Measurements from ENCODE around the gene FBL. TPM values are rescaled to one million over a fixed set of nuclear protein-coding genes. Genes with fewer than 3 reads are reported as not detected.

The FBL gene
- polyA plus RNA-seq, 12 donors, result 213 to 300 (median 229) TPM; not detected in 1

GRCh38 chr19:39796000-39796498 is 50.1 kb downstream of the FBL start:
- no peak for DNase-seq

- DNase-seq, result no peak
Measured at GRCh38 chr19:39795001-39795400, 51.2 kb downstream of the FBL start.

GRCh38 chr19:39792999-39793546 is 53.1 kb downstream of the FBL start:
- peak; percentile 80 for DNase-seq

GRCh38 chr19:39788244-39788643 is 57.9 kb downstream of the FBL start:
- DNase-seq, result no peak

Other genes starting within 250 kb of the FBL start
- gene LGALS13, start 243.9 kb downstream of the FBL start, polyA plus RNA-seq (ENCODE audit: insufficient read length in 12 of 12), result under 1 TPM in 1 of 12 donors, not detected in 11; 0.33 TPM
- gene LGALS16, start 190.5 kb downstream of the FBL start, polyA plus RNA-seq (ENCODE audit: insufficient read length in 12 of 12), result not detected
- gene LGALS14, start 141.9 kb downstream of the FBL start, polyA plus RNA-seq (ENCODE audit: insufficient read length in 12 of 12), result 1 to 10 TPM in 2 of 12 donors, under 1 TPM in 5, not detected in 5; 0.33 to 1.1 (median 0.49) TPM
- 10 to 100 TPM in 1 of 12 donors, 1 to 10 TPM in 6, under 1 TPM in 2, not detected in 3; 0.77 to 15.0 (median 1.3) TPM for gene CLC, start 108.3 kb downstream of the FBL start, polyA plus RNA-seq (ENCODE audit: insufficient read length in 12 of 12)
- gene LEUTX, start 67.5 kb downstream of the FBL start, polyA plus RNA-seq (ENCODE audit: insufficient read length in 12 of 12), result not detected
- gene DYRK1B, start 12.2 kb downstream of the FBL start, polyA plus RNA-seq (ENCODE audit: insufficient read length in 12 of 12), result 10 to 100 TPM in 11 of 12 donors, not detected in 1; 30.2 to 72.9 (median 46.0) TPM
- gene FCGBP, start 88.3 kb upstream of the FBL start, polyA plus RNA-seq (ENCODE audit: insufficient read length in 12 of 12), result 10 to 100 TPM in 2 of 12 donors, 1 to 10 TPM in 9, not detected in 1; 2.2 to 75.3 (median 4.8) TPM
- 10 to 100 TPM in 11 of 12 donors, not detected in 1; 47.7 to 58.4 (median 51.3) TPM for gene PSMC4, start 124.8 kb upstream of the FBL start, polyA plus RNA-seq (ENCODE audit: insufficient read length in 12 of 12)
- gene ZNF546, start 150.7 kb upstream of the FBL start, polyA plus RNA-seq (ENCODE audit: insufficient read length in 12 of 12), result 1 to 10 TPM in 11 of 12 donors, not detected in 1; 2.0 to 7.5 (median 4.9) TPM
- gene ZNF780B, start 209.9 kb upstream of the FBL start, polyA plus RNA-seq (ENCODE audit: insufficient read length in 12 of 12), result 10 to 100 TPM in 7 of 12 donors, 1 to 10 TPM in 4, not detected in 1; 8.4 to 33.7 (median 14.4) TPM
- gene ZNF780A, start 244.6 kb upstream of the FBL start, polyA plus RNA-seq (ENCODE audit: insufficient read length in 12 of 12), result 10 to 100 TPM in 4 of 12 donors, 1 to 10 TPM in 7, not detected in 1; 6.8 to 12.6 (median 9.0) TPM